GM21737 (cell line): ENCODE measurements around the gene PLOD3.
"Not testable (repeated sequence)": the region's sequence is repeated elsewhere in the genome, so short reads cannot be mapped to it uniquely, and the experiment has no call there.

Source experiments
- ATAC-seq: cut with Tn5 transposase; IDR thresholded peaks from one replicate; pipeline ENCODE4 v1.9.1; 2021; ENCODE audit warnings: mild to moderate bottlenecking, moderate library complexity; ENCODE audit not compliant: unreplicated experiment

Gene PLOD3

GRCh38 chr7:101216001-101216859 lies 1.2 kb downstream of the PLOD3 start:
- no peak for ATAC-seq

GRCh38 chr7:101212014-101212413 lies 5.4 kb downstream of the PLOD3 start:
- ATAC-seq = no peak

GRCh38 chr7:101211501-101211900 lies 5.9 kb downstream of the PLOD3 start:
- no peak for ATAC-seq

DNA sequence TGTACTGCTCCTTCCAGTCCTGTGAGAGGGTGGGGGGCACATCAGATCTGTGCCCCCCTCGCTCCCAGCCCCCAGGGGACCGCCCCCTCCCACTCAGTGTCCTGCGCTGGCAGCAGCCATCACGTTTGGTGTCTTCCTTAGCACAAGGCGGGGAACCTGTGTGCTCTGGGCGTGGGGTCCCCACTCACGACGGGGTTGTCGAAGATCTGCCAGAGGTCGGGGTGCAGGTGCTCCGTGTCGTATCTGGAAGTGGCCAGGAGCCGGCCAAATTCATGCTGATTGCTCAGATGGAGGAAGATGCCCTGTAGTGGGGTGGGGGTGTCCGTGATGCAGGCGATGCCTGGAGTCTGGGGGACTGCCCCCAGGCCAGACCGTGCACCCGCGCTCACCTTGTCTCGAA lies 7.2 kb downstream of the PLOD3 start:
- no peak for ATAC-seq

- no peak for ATAC-seq
These were observed 8.6 kb downstream of the PLOD3 start for GRCh38 chr7:101208794-101209193.

DNA sequence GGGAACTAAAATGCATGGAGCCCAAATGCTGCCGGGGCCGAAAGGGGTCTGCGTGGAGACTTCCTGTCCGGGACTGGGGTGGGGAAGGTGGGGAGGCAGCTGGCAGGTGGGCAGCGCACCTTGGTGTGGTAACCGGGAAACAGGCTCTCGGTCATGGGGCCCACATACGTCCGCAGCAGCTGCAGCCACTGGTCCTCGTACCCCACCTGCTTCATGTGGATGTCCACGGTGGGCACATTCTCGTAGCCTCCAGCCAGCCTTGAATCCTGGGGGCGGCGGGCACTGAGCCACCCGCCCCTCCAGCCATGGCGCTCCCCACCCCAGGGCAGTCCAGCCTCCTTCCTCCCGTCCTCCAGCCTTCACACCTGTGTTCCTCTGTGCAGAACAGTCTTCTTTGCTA lies 9.9 kb downstream of the PLOD3 start:
- no peak for ATAC-seq

DNA sequence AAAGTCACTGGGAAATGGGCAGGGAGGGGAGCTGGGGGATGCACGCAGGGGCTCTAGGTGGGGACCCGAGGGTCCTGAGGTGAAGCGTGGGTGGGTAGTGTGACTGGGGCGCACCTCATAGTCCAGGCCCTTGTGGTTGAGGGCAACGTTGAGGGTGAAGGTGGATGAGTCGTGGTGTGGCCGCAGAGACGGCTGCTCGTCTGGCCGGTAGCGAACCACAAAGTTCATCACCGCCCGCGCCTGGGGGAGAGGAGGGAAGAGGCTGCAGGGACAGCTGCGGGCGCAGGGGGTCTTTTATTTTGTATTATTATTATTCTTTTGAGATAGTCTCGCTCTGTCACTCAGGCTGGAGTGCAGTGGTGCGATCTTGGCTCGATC lies 10.7 kb downstream of the PLOD3 start:
- no peak for ATAC-seq

- ATAC-seq = no peak
These were observed 11.3 kb downstream of the PLOD3 start for GRCh38 chr7:101205901-101206664.

GRCh38 chr7:101203740-101204738 lies 13.3 kb downstream of the PLOD3 start:
- ATAC-seq = not testable (repeated sequence)

DNA sequence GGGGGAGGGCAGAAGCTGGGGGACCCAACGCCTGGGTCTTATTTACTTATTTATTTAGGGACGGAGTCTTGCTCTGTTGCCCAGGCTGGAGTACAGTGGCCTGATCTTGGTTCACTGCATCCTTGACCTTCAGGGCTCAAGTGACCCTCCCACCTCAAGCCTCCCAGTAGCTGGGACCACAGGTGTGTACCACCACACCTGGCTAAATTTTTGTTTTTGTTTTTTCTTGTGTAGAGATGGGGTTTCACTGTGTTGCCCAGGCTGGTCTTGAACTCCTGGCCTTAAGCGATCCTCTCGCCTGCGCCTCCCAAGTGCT lies 14.8 kb downstream of the PLOD3 start:
- ATAC-seq = no peak

- no peak for ATAC-seq
These were observed 15.4 kb downstream of the PLOD3 start for GRCh38 chr7:101201695-101202602.

DNA sequence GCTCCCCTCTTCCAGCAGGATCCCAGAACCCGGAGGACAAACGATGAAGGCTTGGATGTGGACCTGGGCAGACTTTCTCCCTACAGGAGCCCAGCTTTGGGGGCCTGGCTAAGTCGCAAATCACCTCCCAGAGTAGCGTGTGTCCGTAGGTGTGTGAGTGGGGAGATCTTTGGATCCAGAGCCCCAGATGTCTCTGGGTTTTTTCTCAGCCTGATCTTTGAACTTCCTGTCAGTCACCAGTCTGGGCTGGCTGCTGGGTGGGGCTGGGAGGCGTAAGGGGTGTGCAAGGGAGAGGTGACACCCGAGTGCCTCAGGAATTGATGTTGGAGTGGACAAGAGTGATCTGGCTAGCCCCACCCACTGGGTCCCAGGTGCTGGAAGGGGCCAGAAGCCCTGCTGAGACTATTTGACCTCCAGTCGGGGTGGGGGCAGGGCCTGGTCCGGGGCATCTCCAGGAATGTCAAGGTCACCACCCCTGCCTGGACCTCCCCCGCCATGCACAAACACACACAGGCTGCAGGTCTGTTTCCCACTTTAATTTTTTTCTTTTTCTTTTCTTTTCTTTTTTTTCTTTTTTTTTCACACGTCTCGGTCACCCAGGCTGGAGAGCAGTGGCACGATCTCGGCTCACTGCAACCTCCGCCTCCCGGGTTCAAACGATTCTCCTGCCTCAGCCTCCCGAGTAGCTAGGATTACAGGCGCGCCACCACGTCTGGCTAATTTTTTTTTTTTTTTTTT lies 16.4 kb downstream of the PLOD3 start, which contains the start of gene MOGAT3:
MOGAT3 (minus strand) TSS at position 175 of the 738 bp plus-strand sequence. CDS start 182 bp downstream, outside the sequence.
- ATAC-seq = no peak

DNA sequence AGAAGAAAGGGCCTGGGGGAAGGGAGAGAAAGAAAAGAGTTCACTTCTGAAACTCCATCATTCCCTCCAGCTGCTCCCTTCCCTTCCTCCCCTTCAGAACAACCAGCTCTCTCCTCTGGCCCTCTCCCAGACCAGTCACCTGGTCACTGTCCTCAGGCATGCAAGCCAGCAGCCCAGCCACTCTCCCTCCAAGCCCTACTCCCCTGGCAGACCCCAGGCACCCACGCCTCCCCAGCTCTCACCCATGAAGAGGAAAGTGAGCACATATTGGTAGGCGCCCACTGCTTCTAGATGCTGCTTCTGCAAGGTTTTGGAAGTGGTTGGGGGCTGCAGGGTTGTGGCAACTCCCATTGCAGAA lies 16.9 kb downstream of the PLOD3 start:
- ATAC-seq = no peak

GRCh38 chr7:101199522-101199921 lies 17.9 kb downstream of the PLOD3 start:
- ATAC-seq = not testable (repeated sequence)

- no peak for ATAC-seq
These were observed 18.9 kb downstream of the PLOD3 start for GRCh38 chr7:101198476-101198875.

DNA sequence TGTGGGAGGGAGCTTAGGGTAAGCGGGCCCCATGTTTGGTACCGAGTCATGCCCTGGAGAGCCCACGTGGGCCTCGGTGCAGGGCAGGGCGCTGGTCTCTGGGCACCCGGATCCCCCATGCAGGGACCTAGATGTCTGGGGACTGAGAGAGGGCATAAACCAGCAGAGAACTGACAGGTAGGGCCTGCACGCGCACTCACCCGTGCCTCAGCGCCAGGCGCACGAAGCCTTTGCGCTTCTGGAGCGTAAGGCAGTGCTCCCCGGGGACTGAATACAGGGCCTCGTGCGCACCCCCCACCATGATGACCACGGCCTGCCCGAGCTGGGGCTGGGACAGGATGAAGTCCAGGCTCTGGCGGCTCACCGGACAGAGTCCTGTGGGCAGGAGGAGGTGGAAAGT lies 19.4 kb downstream of the PLOD3 start:
- ATAC-seq = no peak

DNA sequence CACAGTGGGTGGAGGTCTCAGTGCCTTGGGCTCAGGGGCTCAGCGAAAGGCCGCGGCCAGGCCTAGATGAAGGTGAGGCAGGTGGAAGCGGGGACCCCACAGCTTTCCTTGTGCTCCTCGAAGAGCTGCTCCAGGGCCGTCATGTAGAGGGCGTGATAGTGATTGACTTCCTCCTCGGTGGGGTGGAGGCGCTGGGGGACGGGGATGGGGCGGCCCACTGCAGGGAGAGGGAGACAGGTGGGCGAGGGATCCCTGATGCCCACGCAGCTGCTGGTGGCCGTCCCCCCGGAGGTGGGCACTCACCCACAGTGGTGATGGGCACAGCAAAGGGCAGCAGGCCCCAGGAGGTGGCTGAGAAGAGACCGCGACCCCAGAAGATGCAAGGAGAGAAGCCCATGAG lies 21.5 kb downstream of the PLOD3 start:
- ATAC-seq = no peak

GRCh38 chr7:101189109-101189508 lies 28.3 kb downstream of the PLOD3 start:
- no peak for ATAC-seq

DNA sequence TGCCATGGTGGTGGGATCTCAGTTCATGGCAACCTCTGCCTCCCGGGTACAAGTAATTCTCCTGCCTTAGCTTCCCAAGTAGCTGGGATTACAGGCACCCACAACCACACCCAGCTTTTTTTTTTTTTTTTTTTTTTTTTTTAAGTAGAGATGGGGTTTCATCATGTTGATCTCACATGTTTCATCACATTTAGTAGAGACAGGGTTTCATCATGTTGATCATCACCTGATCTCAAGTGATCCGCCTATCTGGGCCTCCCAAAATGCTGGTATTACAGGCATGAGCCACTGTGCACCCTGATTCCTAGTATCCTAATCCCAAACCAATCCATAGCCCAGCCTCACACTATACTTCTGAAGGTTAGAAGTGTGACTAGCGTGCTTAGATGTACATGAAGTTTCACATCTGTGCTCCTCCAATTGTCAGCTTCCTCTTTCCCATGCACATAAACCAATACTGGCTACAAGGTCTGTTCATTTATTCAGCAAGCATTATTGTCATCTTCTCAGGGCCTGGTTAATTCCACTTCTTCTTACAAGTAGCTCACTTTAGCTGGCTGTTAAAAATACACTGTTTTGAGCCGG lies 30.4 kb downstream of the PLOD3 start:
- ATAC-seq = no peak
